Measurements from ENCODE around the gene NUDT22. TPM values are rescaled to one million over a fixed set of nuclear protein-coding genes. Genes with fewer than 3 reads are reported as not detected.

NUDT22 gene
- total RNA-seq, 4 donors from 2014 or later: 37.8 to 58.7 (median 48.6) TPM

- intact Hi-C loops (cut with DNase I): no loop called here
- TF ChIP-seq POLR2A (IDR thresholded peaks at IDR 0.05; ENCODE audit: low read depth): no peak
- no peak for TF ChIP-seq EP300 (IDR thresholded peaks at IDR 0.05)
- no peak for TF ChIP-seq POLR2AphosphoS5 (IDR thresholded peaks at IDR 0.05)
- no peak for TF ChIP-seq CTCF (IDR thresholded peaks at IDR 0.05)
These were observed 9.2 kb upstream of the NUDT22 start for GRCh38 chr11:64216879-64217278.

GRCh38 chr11:64218628-64219353 is 7.3 kb upstream of the NUDT22 start:
- intact Hi-C loops (cut with DNase I): no loop called here

More at GRCh38 chr11:64216879-64217278, 9.2 kb upstream of the NUDT22 start:
- WGBS: 95% methylated on average over 6 of the region's 6 CpGs
- H3K9me3 ChIP-seq: no peaks in the 10 kb centered on the region
- peaks cover 0 to 27% (median 23%) of the 10 kb centered on the region in 4 donors for H3K36me3 ChIP-seq
- no peak overlapping the region for H3K27ac ChIP-seq (replicated peaks in 1 of 4)
- no peaks in the 10 kb centered on the region for H3K27me3 ChIP-seq
- H3K4me3 ChIP-seq: no peak overlapping the region
- DNase-seq (ENCODE audit: extremely low spot score): no peak
- H3K4me1 ChIP-seq: no peaks in the 10 kb centered on the region

GRCh38 chr11:64219354-64219684 is 6.8 kb upstream of the NUDT22 start:
- Histone ChIP-seq H3K4me1 (peaks cover 0 to 3% (median 0%) of the 10 kb centered on the region in 4 donors), H3K4me3 (no peak overlapping the region), H3K36me3 (peaks cover 4 to 39% (median 28%) of the 10 kb centered on the region in 4 donors), H3K27ac (replicated peaks in 1 of 4) (no peak overlapping the region), H3K27me3 (no peaks in the 10 kb centered on the region), H3K9me3 (no peaks in the 10 kb centered on the region)
- intact Hi-C loops (cut with DNase I): no loop called here
- DNase-seq (ENCODE audit: extremely low spot score): no peak
- TF ChIP-seq POLR2AphosphoS5 (IDR thresholded peaks at IDR 0.05) (no peak), POLR2A (IDR thresholded peaks at IDR 0.05; ENCODE audit: low read depth) (no peak), CTCF (IDR thresholded peaks at IDR 0.05) (no peak), EP300 (IDR thresholded peaks at IDR 0.05) (no peak)
- WGBS: 80% methylated on average over 1 of the region's 7 CpGs

More at GRCh38 chr11:64218628-64219353, 7.3 kb upstream of the NUDT22 start:
- Histone ChIP-seq H3K9me3 (no peaks in the 10 kb centered on the region), H3K27ac (replicated peaks in 1 of 4) (no peak overlapping the region), H3K4me1 (no peaks in the 10 kb centered on the region), H3K36me3 (peaks cover 4 to 33% (median 26%) of the 10 kb centered on the region in 4 donors), H3K4me3 (no peak overlapping the region), H3K27me3 (no peaks in the 10 kb centered on the region)
- TF ChIP-seq CTCF (IDR thresholded peaks at IDR 0.05): no peak
- no peak for TF ChIP-seq POLR2AphosphoS5 (IDR thresholded peaks at IDR 0.05)
- no peak for TF ChIP-seq POLR2A (IDR thresholded peaks at IDR 0.05; ENCODE audit: low read depth)
- TF ChIP-seq EP300 (IDR thresholded peaks at IDR 0.05): no peak
- no peak for DNase-seq (ENCODE audit: extremely low spot score)
- 69% methylated on average over 9 of the region's 11 CpGs for WGBS

GRCh38 chr11:64219755-64220154 is 6.3 kb upstream of the NUDT22 start:
- DNase-seq (ENCODE audit: extremely low spot score): no peak
- Histone ChIP-seq H3K36me3 (peaks cover 4 to 41% (median 29%) of the 10 kb centered on the region in 4 donors), H3K4me1 (peaks cover 0 to 8% (median 1%) of the 10 kb centered on the region in 4 donors), H3K27me3 (no peaks in the 10 kb centered on the region), H3K4me3 (no peak overlapping the region), H3K27ac (replicated peaks in 1 of 4) (no peak overlapping the region), H3K9me3 (no peaks in the 10 kb centered on the region)
- intact Hi-C loops (cut with DNase I): no loop called here
- 93% methylated on average over 5 of the region's 10 CpGs for WGBS
- no peak for TF ChIP-seq EP300 (IDR thresholded peaks at IDR 0.05)
- TF ChIP-seq CTCF (IDR thresholded peaks at IDR 0.05): no peak
- no peak for TF ChIP-seq POLR2A (IDR thresholded peaks at IDR 0.05; ENCODE audit: low read depth)
- no peak for TF ChIP-seq POLR2AphosphoS5 (IDR thresholded peaks at IDR 0.05)
